Activated CD4-positive, alpha-beta T cell treated with anti-CD3 and anti-CD28 coated beads, Interleukin-10, Interleukin-2, amounts not matched to agents 100 ng/mL and 50 ng/mL, durations not matched to agents 16 hours and 8 hours (primary cell): ENCODE data around the gene HABP4.

Source experiments
- DNase-seq: peaks from one replicate; pipeline ENCODE4 v3.0.0-alpha.2; 2020

The HABP4 gene, protein sequence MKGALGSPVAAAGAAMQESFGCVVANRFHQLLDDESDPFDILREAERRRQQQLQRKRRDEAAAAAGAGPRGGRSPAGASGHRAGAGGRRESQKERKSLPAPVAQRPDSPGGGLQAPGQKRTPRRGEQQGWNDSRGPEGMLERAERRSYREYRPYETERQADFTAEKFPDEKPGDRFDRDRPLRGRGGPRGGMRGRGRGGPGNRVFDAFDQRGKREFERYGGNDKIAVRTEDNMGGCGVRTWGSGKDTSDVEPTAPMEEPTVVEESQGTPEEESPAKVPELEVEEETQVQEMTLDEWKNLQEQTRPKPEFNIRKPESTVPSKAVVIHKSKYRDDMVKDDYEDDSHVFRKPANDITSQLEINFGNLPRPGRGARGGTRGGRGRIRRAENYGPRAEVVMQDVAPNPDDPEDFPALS

DNA sequence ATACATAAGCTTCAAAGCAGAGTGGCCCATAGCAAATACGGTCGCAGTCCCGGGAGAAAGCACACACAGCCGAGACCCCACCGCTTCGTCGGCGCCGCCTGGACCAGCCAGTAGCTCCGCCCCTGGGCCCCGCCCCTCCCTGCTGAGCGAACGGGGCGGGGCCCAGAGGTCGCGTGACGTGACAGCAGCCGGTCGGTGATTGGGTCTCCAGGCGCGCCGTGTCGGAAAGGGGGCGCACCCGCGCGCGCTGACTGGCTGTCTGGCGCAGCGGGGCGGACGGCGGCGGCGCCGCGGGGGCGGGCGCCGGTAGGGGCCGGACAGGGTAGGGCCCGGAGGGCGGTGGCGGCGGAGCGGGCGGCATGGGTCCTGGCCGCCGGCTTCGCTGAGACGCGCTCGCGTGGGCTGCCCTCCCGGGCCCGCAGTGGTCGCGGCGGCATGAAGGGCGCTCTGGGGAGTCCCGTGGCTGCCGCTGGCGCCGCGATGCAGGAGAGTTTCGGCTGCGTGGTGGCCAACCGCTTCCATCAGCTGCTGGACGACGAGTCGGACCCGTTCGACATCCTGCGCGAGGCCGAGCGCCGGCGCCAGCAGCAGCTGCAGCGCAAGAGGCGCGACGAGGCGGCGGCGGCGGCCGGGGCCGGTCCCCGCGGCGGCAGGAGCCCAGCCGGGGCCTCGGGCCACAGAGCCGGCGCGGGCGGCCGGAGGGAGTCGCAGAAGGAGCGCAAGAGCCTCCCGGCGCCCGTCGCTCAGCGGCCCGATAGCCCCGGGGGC is at the start of gene HABP4:
Gene HABP4 (plus strand): TSS at position 325 of the 768 bp plus-strand sequence. CDS start 111 bp downstream, at position 436.
- DNase-seq, result peak; percentile 97

DNA sequence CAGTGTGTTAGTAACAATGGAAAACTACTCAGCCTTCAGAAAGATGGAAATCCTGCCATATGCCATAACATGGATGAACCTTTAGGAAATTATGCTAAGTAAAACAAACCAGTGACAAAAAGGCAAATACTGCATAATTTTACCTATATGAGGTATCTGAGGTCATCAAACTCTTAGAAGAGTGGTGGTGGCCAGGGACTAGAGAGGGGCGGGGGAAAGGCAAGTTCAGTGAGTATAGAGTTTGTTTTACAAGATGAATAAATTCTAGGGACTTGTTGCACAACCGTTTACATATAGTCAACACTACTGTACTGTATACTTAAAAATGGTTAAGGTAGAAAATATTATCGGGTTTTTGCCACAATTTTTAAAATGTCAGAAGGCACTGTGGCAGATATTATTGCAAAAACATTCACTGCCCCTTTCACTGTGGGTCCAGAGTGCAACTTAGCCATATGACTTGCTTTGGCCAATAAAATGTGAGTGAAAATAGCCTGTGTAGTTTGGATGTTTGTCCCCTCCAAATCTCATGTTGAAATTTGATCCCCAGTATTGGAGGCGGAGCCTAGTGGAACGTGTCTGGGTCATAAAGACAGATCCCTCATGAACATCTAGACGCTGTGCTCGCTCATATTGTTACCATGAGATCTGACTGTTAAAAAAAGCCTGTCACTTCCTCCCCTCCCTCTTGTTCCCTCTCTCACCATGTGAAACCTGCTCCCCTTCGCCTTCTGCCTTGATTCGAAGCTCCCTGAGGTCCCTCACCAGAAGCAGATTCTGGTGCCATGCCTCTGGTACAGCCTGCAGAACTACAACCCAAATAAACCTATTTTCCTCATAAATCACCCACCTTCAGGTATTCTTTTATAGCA is 41.3 kb upstream of the HABP4 start:
- peak; percentile 34 for DNase-seq

DNA sequence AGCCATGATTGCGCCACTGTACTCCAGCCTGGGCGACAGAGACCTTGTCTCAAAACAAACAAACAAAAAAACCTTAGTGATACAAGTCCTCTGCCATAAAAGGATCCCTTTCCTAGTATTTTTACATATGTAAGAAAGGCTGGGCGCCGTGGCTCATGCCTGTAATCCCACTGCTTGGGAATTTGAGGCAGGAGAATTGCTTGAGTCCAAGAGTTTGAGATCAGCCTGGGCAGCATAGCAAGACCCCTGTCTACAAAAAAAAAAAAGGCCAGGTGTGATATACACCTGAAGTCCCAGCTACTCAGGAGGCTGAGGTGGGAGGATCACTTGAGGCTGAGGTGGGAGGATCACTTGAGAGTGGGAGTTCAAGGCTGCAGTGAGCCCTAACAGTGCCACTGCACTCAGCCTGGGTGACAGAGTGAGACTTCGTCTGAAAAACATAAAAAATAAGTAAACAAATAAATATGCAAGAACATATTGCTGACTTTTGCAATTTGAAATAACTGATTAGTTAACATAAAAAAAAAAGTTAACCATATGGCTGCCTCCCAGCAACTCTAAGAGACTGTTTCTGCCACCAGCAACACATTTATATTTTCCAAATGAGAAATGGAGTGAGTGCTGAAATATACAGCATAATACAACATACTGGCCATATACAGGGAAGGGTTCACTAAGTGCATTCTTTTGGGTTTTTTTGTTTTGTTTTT is 38.7 kb upstream of the HABP4 start:
- no peak for DNase-seq

DNA sequence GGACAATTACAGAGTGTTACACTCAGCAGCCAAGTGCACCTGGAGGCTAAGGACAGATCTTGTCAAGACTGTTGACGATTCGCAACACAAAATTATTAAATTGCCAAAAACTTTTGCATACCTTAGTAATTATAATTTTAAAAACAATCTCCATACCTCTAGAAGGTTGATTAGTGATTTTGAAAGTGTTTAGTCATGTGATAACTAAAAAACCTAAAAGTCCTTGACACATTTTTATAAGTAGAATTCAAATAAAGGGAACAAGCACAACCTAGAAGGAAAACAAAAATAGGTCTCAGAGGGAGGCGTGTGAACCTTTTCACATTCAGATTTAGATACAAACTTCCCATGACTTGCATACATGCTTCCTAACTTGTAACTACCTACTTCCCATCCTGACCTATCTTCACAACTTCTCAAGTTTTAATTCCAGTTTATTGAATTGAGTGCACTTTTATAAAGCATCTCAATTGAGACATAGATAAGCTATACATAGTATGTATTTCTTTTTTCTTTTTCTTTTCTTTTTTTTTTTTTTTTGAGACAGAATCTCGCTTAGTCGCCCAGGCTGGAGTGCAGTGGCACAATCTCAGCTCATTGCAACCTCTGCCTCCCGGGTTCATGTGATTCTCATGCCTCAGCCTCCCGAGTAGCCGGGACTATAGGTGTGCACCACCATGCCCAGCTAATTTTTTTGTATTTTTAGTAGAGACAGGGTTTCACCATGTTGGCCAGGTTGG is 37.6 kb upstream of the HABP4 start:
- DNase-seq, result no peak

DNA sequence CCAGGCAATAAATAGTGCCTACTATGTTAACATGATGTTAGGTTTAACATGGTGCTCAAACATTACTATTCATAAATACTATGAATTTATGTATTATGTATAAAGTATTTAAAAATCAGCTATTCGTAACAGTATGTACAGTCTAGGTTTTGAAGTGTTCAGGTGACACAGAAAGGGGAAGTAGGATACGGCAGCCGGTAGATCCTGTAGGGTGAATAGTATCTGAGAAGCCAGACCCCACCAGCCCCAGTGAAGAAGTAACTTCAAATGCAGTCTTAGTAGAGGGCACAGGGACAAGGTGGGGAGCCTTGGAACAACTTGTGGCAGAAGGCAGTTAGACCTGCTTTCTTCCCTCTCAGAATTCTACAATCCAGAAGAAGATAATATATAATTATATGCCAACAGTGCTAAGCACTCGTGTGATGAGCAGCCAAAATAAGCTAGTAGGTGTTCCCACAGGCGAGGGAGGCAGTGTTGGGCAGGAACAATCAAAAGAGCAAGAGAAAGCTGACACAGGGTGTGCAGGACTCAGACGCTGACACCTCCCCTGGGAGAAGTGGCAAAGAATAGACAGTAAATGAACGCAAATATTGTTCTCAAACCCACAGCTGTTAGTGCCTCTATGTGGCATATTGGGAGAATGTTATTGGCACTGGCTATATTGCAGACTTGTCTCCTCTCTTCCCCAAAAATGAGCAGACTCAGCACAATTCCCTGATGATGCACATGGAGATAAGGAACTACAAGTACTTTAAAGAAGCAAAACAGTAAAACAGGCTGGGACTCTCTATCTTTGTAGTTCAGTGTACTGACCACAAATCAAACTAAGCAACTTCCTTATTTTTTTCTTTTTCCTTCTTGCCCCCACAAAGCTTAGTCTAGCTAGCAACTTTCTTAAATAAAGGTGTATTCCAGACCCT is 36.4 kb upstream of the HABP4 start:
- no peak for DNase-seq

DNA sequence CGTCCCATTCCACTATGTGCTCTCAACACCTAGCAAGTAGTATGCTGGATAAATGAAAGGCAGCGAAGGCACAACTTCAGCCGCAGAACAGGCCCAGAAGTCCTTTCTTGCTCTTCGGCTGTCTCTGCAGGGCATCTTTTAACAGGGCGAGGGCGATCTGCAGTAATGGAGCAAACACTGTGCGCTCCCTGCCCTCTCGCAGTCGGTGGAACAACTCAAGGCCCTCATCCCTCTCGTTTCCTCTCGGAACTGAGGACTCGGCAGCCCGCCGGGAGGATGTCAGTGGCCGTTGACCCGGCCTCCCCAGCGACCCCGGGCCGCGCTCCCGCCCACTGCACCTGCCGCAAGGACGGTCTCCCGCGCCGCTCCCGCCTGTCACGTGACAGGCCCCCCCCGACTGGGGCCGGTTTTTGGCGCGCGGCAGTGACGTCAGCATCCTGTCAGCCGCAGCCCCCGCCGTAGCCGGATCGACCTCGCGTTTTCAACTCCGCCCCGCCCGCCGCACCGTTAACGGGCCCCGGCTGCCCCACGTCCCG is 32.9 kb upstream of the HABP4 start:
- peak; percentile 93 for DNase-seq

DNA sequence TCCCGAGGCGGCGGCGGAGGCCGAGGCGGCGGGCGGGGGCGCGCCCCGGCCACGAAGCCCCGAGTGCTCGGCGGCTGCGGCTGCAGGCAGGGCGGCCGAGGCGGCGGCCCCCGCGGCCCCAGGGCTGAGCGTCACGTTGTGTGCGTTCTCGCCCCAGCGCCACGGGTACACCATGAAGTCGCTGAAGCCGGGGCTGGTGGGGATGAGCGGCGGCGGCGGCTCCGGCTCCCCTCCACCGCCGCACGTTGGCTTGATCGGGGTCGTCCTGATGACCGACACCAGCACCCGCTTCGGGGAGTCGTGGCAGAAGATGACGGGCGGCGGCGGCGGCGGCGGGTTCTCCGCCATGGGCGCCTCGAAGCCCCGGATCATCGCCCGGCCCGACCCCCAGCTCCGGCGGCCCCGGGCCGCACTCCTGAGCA is 32.3 kb upstream of the HABP4 start:
- no peak for DNase-seq

DNA sequence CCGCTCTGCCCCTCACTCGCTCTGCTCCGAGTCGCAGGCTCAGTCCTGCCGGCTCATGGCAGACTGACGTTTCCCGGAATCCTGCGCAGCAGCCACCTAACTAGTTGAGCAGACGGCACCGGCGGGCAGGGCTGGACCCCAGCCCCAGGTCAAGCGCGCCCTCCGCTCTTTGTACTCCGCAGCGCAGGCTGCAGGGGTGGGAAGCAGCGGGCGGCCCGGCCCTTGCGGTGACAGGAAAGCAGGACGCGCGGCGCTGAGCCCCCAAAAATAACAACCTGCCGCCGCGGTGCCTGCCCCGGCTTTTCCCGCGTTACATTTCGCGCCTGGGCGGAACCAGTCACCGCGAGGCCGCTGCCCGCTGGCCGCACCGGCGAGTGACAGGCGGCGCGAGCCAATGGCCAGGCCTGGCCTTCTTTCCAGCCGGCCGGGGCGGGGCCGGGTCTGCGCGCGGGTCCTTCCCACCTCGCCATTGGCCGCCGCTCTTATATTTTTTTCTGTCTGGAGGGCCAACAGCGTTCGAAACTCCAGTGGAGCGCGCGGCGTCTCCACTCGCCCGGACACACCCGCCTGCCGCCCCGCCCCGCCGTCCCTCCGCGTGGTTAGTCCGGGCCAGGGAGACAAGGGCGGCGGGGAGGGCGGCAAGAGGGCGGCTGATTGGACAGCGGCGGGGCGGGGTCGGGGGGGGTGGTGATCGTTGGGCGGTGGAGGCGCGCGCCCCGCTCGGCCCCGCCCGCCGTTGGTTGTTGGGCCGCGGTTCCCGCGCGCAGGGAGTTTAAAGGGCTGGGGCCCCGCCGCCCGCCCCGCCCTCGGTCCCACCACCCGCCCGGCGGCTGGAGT is 31.7 kb upstream of the HABP4 start, which contains the start of gene ZNF367:
Gene ZNF367 (minus strand): TSS at position 288 of the 837 bp plus-strand sequence. CDS start 338 bp downstream, outside the sequence.
- DNase-seq, result peak; percentile 98

DNA sequence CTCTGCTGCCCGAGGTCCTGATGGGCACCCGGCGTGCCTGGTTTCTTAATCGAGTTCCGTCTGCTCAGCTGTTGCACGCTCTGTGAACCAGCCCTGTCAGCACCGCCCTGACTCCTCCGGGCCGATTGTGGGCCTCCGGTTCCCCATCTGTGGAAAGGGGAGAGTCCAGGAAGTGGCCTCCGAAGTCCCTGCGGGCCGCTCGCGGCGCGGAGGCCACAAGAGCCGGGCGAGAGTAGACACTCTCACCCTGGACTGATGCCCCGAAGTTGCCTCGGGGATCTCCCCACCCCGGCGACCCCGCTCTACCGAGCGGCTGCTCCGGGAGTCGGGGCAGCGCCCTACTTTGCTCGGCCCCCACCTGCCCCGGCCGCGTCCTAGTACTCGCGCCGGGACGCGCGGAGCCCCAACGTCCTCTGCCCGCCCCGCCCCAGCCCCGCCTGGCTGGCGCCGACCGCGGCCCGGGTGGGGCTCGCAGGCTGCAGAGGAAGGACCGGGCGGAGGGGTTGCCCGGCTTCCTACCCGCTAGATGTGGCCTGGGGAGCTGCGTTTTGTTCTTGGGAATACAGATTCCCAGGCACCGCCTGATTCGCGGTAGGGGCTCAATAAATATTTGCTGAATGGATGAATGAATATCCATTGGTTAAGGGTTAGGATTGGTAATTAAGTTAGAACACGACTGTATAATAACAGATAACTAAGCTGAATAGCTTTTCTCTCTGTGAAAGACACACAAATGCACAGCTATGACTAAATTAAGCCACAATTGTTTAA is 30.9 kb upstream of the HABP4 start:
- peak; percentile 81 for DNase-seq

DNA sequence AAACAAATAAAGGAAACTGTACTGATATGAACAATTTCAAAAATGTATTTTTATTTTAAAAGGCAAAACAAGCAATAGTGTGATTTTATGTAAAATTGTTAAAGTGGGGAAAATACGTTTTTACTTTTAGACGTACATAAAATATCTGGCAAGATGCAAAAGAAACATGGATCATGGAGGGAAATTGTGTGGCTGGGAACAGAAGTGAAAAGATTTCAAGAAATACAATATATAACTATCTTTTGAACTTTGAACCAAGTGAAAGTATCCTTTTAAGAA is 30.3 kb upstream of the HABP4 start:
- DNase-seq, result no peak

DNA sequence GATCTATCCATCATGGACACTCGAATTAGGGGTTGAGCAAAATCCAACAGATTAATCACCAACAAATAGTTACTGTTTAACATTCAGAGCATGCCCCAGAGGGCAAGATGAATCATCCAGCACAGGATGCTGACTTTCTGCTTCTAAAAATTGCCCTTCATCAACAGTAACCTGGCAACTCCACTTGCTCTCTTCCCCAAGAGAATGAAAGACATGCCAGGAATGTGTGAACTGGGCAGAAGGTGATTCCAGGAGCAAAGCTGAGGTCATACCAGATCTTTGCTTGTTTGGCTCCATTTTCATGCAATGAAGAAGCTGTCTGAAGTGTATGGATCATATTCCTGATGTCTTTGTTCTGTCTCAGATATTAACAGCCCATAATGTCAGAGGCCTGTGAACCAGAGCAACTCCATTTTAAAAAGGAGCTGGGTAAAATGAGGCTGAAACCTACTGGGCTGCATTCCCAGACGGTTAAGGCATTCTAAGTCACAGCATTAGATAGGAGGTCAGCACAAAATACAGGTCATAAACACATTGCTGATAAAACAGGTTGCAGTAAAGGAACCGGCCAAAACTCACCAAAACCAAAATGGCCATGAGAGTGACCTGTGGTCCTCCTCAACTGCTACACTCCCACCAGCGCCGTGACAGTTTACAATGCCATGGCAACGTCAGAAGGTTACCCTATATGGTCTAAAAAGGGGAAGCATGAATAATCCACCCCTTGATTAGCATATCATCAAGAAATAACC is 29.3 kb upstream of the HABP4 start:
- peak; percentile 80 for DNase-seq

DNA sequence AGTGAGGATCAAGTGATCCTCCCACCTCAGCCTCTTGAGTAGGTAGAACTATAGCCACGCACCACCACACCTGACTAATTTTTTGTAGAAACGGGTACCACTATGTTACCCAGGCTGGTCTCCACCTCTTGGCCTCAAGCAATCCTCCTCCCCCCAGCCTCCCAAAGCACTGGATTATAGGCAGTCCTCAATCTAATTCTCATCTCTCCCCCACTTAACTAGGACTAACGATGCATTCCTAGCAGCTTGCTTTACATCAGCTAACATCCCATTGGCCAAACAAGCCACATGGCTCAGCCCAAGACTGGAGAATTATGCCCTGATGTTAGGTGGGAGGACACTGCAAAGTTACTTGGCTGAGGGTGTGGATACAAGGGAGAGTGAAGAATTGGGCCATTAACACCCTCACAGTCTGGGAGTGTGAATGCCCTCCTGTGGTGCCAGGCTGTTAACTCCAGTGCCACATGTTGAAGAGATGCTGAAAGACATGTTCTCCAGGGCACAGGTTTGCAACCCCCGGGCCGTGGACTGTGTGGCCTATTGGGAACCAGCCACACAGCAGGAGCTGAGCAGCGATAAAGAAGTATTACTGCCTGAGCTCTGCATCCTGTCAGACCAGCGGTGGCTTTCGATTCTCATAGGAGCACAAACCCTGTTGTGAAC is 26.5 kb upstream of the HABP4 start:
- DNase-seq, result no peak

DNA sequence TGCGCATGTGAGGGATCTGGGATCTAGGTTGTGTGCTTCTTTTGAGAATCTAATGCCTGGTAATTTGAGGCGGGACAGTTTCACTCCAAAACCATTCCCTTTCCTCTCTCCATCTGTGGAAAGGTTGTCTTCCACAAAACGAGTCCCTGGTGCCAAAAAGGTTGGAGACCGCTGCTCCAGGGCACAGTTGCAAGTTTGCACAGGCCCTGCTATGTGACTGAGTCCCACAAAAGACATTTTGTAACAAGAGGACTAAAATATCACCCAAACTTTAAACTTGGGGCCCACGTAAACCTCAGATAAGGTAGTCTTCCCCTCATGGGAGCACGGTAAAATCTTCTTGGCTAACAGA is 26.0 kb upstream of the HABP4 start:
- no peak for DNase-seq

DNA sequence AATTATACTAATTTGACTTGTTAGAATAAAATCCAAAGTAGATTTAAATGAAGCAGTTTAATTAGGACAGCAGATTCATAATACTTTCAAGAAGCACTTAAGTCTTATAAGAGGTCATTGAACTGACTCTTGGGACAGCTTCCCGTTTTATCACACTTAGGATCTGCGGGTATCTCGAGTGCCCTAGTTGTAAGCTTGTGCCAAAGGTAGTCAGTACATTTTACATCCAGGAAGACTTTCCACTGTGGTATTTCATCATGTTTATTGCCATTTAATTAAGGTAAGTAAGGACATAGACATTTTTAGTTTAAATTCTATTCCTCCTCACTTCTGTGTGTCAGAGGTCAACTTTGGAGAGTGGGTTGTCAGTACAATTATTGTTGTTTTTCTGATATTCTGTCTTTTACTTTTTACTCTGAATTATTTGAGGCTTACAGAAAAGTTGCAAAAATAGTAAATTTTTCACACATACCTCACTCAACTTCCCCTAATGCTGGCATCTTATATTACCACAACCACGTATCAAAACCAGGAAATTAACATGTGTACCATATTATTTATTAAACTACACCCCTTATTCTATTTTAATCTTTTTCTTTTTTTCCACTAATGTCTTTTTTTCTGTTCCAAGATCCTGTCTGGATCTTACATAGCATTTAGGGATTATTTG is 24.3 kb upstream of the HABP4 start:
- DNase-seq, result no peak

DNA sequence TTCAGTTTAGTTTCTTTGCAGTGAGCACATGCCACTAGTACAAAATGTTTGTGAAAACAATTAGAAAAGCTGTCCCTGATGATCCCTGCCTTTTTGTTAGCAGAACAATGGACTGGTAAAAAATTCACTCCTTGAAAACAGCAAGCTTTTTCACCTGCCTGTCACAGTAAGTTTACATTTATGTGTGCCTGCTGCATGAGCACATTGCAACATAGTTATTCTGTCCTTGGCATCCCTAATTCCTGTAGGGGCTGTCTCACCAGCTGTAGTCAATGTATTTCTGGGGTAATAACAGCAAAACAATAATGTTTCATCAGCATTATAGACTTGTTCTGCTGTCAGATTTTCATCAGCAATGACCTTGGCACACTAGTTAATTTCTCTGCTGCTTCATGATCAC is 20.2 kb upstream of the HABP4 start:
- no peak for DNase-seq

DNA sequence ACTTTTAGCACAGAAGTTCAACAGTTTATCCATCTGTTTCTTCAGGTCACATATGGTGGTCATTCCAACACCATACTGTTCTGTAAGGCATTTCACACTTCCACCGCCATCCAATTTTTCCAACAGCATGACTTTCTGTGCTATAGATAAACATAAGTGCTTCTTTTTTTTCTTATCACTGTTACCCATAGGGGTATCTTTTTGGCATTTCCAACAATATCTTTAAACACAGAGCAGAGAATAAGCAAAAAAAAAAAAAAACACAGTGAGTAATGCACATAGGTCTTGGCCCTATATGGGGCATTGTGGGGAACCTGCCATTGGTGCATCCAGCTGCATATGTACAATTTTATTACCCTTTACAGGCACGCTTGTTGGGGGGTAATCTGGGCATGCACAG is 19.6 kb upstream of the HABP4 start:
- DNase-seq, result no peak

DNA sequence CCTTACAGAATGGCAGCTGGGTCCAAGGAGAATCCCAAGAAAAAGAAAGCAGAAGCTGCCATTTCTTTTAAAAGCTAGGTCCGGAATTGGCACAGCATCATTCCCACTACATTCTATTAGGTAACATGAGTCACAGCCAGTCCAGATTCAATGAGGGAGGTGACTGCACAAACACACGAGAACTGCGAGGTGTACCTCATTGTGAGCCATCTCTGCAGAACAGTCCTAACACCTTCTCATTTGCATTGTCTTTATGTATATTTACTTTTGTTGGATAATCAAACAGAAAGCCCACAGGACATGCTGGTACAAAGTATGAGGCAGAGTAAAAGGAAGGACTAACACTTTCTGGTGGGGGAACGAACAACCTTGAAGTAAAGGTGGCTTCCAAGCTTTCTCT is 14.6 kb upstream of the HABP4 start:
- no peak for DNase-seq
